GM19099 (cell line): ENCODE data around the gene TSHZ3.

Experiments used
- POLR2A ChIP-seq: IDR thresholded peaks from 3 replicates; pipeline ENCODE4 v1.6.1; 2011; ENCODE audit warnings: low read depth; ENCODE audit not compliant: insufficient read length; ENCODE audit errors: extremely low read depth

The TSHZ3 gene

GRCh38 chr19:31299665-31300064 is 49.6 kb downstream of the TSHZ3 start:
- no peak for TF ChIP-seq POLR2A

GRCh38 chr19:31297991-31298390 is 51.2 kb downstream of the TSHZ3 start:
- no peak for TF ChIP-seq POLR2A

GRCh38 chr19:31296741-31297390 is 52.4 kb downstream of the TSHZ3 start:
- no peak for TF ChIP-seq POLR2A

- no peak for TF ChIP-seq POLR2A
These were observed 55.0 kb downstream of the TSHZ3 start for GRCh38 chr19:31294189-31294588.

GRCh38 chr19:31292639-31293185 is 56.5 kb downstream of the TSHZ3 start:
- no peak for TF ChIP-seq POLR2A

DNA sequence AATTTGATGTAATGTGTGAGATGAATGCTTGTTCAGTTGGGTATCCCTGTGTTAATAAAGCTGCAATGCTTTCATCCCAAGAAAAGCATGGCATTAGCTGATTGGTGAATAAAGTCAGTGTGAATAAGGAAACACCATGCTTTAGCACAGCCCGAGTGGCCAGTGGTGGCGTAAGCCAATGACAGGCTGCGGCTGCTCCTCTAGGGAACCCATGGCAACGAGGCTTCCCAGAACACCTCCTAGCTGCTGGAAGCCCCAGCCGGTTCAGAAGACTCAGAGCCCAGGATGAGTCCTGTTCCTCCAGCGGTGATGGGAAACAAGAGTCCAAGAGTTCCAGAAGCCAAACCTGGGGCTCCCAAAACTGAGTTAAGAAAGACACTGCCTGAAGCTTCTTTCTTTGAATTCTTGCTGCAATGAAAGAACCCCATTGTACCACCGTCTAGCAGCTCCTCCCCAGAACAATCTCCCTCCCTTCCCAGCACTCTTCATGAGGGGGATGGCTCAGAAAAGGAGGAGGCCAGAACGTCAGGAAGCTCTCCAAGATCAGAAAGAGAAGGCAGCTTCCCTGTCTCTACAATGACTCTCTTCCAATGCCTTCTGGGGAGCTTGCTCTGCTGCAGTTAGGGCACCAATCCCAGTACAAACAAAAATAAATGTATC is 58.2 kb downstream of the TSHZ3 start:
- no peak for TF ChIP-seq POLR2A

DNA sequence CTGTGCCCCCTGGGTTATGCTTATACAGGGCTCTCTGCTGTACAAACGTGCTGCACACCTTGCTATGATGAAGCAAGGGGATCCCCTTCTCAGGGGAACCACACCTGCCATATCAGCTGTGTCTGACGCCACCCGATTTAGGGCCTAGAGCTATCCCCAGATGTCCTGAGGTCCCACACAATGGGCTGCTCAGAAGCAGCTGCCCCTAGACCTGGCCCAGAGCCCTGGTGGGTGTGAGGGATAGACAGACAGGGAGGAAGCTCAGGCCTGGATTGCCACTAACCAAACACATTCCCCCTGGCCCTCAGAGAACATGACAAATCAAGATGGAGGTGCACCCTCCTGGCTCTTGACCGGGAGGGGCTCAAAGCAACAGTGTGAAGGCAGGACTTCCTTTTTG is 59.3 kb downstream of the TSHZ3 start:
- TF ChIP-seq POLR2A: no peak

DNA sequence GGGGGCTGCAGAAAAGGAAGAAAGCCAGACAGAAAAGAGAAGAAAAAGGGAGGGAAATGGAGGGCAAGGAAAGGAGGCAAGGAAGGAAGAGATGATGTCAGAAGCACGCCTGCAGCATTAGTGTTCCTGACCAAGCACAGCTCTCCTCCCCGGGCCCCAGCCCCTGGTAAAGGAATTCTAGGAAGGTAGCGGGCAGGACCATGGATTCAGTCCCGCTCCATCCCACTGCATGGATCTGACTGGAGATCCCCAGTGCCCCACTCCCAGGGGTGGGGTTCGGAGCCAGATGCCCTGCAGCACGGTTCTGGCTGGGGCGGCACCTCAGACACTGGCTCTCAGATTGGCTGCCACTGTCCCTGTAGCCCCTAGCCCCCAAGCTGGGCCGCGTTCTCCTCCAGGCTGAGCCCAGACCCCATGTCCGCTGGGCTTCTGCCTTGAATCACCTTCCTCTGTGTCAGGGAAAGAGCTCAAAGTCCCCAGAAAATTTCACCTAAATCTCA is 59.8 kb downstream of the TSHZ3 start:
- TF ChIP-seq POLR2A: no peak

GRCh38 chr19:31286491-31286890 is 62.7 kb downstream of the TSHZ3 start:
- TF ChIP-seq POLR2A: no peak

- no peak for TF ChIP-seq POLR2A
These were observed 63.5 kb downstream of the TSHZ3 start for GRCh38 chr19:31285744-31286143.

DNA sequence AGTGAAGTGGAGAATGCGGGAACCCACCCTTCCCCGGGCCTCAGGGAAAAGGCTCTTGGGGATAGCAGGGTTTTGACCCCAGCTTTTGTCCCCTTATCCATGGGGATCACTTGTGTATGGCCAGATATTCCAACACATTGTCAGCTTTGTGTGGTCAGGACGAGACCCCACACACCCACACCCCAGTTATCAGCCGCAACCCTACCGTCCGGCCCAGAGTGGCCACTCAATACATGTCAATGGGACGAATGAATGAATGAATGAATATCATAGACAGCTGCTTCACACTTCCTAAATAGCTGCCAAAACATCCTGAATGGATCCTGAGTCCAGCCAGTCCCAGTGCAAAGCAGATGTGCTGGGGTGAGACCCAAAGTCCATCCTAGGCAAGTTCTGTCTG is 64.6 kb downstream of the TSHZ3 start:
- no peak for TF ChIP-seq POLR2A

GRCh38 chr19:31283701-31284100 is 65.5 kb downstream of the TSHZ3 start:
- TF ChIP-seq POLR2A: no peak

- no peak for TF ChIP-seq POLR2A
These were observed 66.9 kb downstream of the TSHZ3 start for GRCh38 chr19:31282346-31282745.

DNA sequence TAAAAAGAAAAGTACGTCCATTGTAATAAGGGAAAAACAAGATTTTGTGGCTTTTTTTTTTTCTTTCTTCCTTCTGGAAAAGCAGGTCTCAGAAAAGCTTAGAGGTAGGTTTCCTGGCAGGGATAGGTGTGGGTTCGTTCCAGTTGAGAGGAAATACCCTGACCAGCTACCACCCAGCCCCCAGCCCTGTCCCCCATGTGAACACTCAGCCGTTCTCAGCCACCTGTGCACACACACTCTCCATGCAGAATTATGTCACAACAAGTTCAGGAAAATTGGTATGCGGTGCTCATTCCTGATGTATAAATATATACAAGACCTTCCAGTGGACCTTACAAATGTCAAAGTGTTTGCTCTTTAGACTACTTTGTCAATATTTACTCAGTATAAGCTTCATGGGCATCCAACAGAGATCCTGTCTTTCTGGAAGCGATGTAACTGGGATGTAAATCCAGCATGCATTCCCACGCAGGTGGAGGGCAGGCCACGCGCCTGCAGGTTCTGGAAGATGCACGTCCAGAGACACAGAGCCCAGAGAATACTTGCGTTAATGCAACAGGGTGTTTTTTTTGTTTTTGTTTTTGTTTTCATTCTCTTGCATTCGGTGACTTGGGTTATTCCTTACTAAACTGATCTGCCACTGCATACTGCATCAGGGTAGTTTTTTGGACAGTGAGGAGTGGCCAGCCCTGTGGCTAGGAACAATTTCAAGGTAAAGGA is 68.8 kb downstream of the TSHZ3 start:
- TF ChIP-seq POLR2A: no peak

GRCh38 chr19:31279436-31279765 is 69.8 kb downstream of the TSHZ3 start:
- no peak for TF ChIP-seq POLR2A
